HCT116 (cell line): ENCODE measurements around the gene FBXL17. TPM values are rescaled to one million over a fixed set of nuclear protein-coding genes. Genes with fewer than 3 reads are reported as not detected.

Experiments used
- ATAC-seq: fragments of 200-7000 bp; cut with Tn5 transposase; 2 replicates; pipeline ENCODE4 v1.9.1; 2020; ENCODE audit warnings: mild to moderate bottlenecking, moderate library complexity
- BruUV-seq: library from RNA; stranded (reverse); fragments of 400-500 nt; replicated peaks from 2 replicates; lab custom pipeline; 2021; lab: Mats Ljungman, UMichigan
- CTCF ChIA-PET: fragments of 300-600 bp; sonication (Branson Sonifier 250); formaldehyde crosslinking; loops from one replicate; lab custom pipeline; 2021; ENCODE audit warnings: antibody characterized with exemption; lab: Charles Lee
- POLR2A ChIA-PET: fragments of 300-600, 350-600 bp; sonication (Branson Sonifier 250); formaldehyde crosslinking; loops from one replicate; lab custom pipeline; 2021; ENCODE audit warnings: antibody characterized with exemption; lab: Charles Lee
- RAD21 ChIA-PET, 2 experiments: fragments of 300-600 bp; sonication (Branson Sonifier 250); formaldehyde crosslinking; loops; one replicate each; lab custom pipeline; 2023; ENCODE audit warnings: low total read pairs in 2 of 2; ENCODE audit not compliant: uncharacterized antibody in 2 of 2, unreplicated experiment in 2 of 2, low non-redundant PET in 1 of 2; lab: Charles Lee
- DNase-seq: peaks from one replicate; pipeline ENCODE4 v3.0.0-alpha.2; 2010; ENCODE audit warnings: low read depth, low spot score
- H2AFZ ChIP-seq: fragments of 200-600 bp; shearing (Covaris generic), sonication (generic); 2 replicates; pipeline ENCODE4 v1.6.1; 2017; ENCODE audit warnings: low read depth, mixed run types, mixed read lengths, antibody characterized with exemption, low read length; ENCODE audit not compliant: poor library complexity, severe bottlenecking
- H3K27ac ChIP-seq: 2 replicates; pipeline ENCODE4 v1.5.1; 2012; ENCODE audit warnings: low read depth, low read length
- H3K27me3 ChIP-seq: fragments of 200-600 bp; sonication (generic); 2 replicates; pipeline ENCODE4 v1.6.1; 2016; ENCODE audit warnings: mixed run types, low read length, mixed read lengths; ENCODE audit not compliant: insufficient read depth
- H3K36me3 ChIP-seq, 2 experiments: fragments of 200-500 bp in 1 of 2; fragments of 200-600 bp in 1 of 2; sonication (Bioruptor generic) in 1 of 2; sonication (generic) in 1 of 2; 2 replicates each; pipeline versions ENCODE4 v1.5.1 to v1.6.1; 2014 to 2016; ENCODE audit warnings: low read length in 2 of 2, inconsistent platforms in 1 of 2, mixed read lengths in 1 of 2, mixed run types in 1 of 2; ENCODE audit not compliant: insufficient read depth in 2 of 2, control insufficient read depth in 1 of 2
- H3K4me1 ChIP-seq, 2 experiments: fragments of 200-600 bp in 1 of 2; sonication (generic) in 1 of 2; 2 replicates each; pipeline versions ENCODE4 v1.5.1 to v1.6.1; 2012 to 2017; ENCODE audit warnings: low read length in 2 of 2, inconsistent platforms in 1 of 2, mild to moderate bottlenecking in 1 of 2, mixed read lengths in 1 of 2, mixed run types in 1 of 2, moderate library complexity in 1 of 2; ENCODE audit not compliant: insufficient read depth in 2 of 2, control insufficient read depth in 1 of 2
- H3K4me2 ChIP-seq: fragments of 200-600 bp; sonication (generic); 2 replicates; pipeline ENCODE4 v1.6.1; 2017; ENCODE audit warnings: mixed run types, low read length, mixed read lengths
- H3K4me3 ChIP-seq, 2 experiments: fragments of 200-600 bp in 1 of 2; sonication (generic) in 1 of 2; replicated peaks in 1 of 2; 2 replicates each; pipeline ENCODE4 v1.5.1; 2011 to 2016; ENCODE audit warnings: low read length in 2 of 2, control low read depth in 1 of 2, low read depth in 1 of 2, mild to moderate bottlenecking in 1 of 2, mixed read lengths in 1 of 2, mixed run types in 1 of 2
- H3K79me2 ChIP-seq: fragments of 200-600 bp; sonication (generic); 2 replicates; pipeline ENCODE4 v1.6.1; 2017; ENCODE audit warnings: mild to moderate bottlenecking, mixed run types, low read length, moderate library complexity, mixed read lengths; ENCODE audit not compliant: insufficient read depth
- H3K9ac ChIP-seq: fragments of 200-600 bp; sonication (generic); 2 replicates; pipeline ENCODE4 v1.6.1; 2016; ENCODE audit warnings: low read length, mixed read lengths
- H3K9me2 ChIP-seq: fragments of 200-600 bp; sonication (generic), shearing (Covaris generic); 2 replicates; pipeline ENCODE4 v1.6.1; 2017; ENCODE audit warnings: mixed run types, mild to moderate bottlenecking, moderate library complexity; ENCODE audit not compliant: insufficient read depth
- H3K9me3 ChIP-seq, 2 experiments: fragments of 200-500 bp in 1 of 2; fragments of 200-600 bp in 1 of 2; sonication (Bioruptor generic) in 1 of 2; sonication (generic) in 1 of 2; 2 replicates each; pipeline ENCODE4 v1.6.1; 2014 to 2017; ENCODE audit warnings: low read length in 2 of 2, mixed read lengths in 2 of 2, inconsistent platforms in 1 of 2, low read depth in 1 of 2, mild to moderate bottlenecking in 1 of 2, mixed run types in 1 of 2, moderate library complexity in 1 of 2; ENCODE audit not compliant: control insufficient read depth in 1 of 2, insufficient read depth in 1 of 2
- H4K20me1 ChIP-seq: fragments of 200-600 bp; sonication (generic), shearing (Covaris generic); 2 replicates; pipeline ENCODE4 v1.6.1; 2017; ENCODE audit warnings: mixed run types, mild to moderate bottlenecking, moderate library complexity; ENCODE audit not compliant: insufficient read depth
- CBX3 ChIP-seq: IDR thresholded peaks from 2 replicates; pipeline ENCODE4 v1.6.1; 2012; ENCODE audit warnings: low read depth
- EZH2 ChIP-seq: fragments of 200-600 bp; sonication (generic); IDR thresholded peaks from 2 replicates; pipeline ENCODE4 v1.6.1; 2017; ENCODE audit warnings: antibody characterized with exemption, mixed run types
- FOSL1 ChIP-seq: IDR thresholded peaks from 2 replicates; pipeline ENCODE4 v1.6.1; 2012; ENCODE audit warnings: low read depth
- JUND ChIP-seq: IDR thresholded peaks from 2 replicates; pipeline ENCODE4 v1.6.1; 2012
- TCF7L2 ChIP-seq: IDR thresholded peaks from 2 replicates; pipeline ENCODE4 v1.7.0; 2011; ENCODE audit warnings: borderline replicate concordance, inconsistent platforms; ENCODE audit not compliant: insufficient read depth, insufficient read length; ENCODE audit errors: extremely low read depth
- ZFX ChIP-seq: fragments of 450-650 bp; IDR thresholded peaks from 2 replicates; pipeline ENCODE4 v1.6.1; 2017
- ZNF274 ChIP-seq: fragments of 200-500 bp; sonication (Bioruptor generic); IDR thresholded peaks from 2 replicates; pipeline ENCODE4 v1.6.1; 2014; ENCODE audit warnings: mild to moderate bottlenecking, low read depth, low read length, inconsistent platforms
- intact Hi-C: fragments of 100-400 bp; cut with micrococcal nuclease; formaldehyde crosslinking; loops from 2 replicates; pipeline ENCODE4 v1.10.0; 2022
- total RNA-seq: library from RNA; stranded (reverse); gene quantifications from one replicate; pipeline ENCODE4 v1.2.1, GENCODE V29; 2021; ENCODE audit not compliant: unreplicated experiment
- TF ChIP-seq, protein P1 (sequence below): IDR thresholded peaks from 2 replicates; pipeline ENCODE4 v1.6.1; 2012
- TF ChIP-seq, protein P2 (sequence below): IDR thresholded peaks from 2 replicates; pipeline ENCODE4 v1.6.1; 2012
- TF ChIP-seq, protein P3 (sequence below): IDR thresholded peaks from 2 replicates; pipeline ENCODE4 v1.6.1; 2011; ENCODE audit warnings: mild to moderate bottlenecking, low read length, moderate library complexity; ENCODE audit not compliant: insufficient replicate concordance; ENCODE audit errors: extremely low read depth

Gene FBXL17
- total RNA-seq, 1 experiment from 2014 or later = 9.4 TPM

DNA sequence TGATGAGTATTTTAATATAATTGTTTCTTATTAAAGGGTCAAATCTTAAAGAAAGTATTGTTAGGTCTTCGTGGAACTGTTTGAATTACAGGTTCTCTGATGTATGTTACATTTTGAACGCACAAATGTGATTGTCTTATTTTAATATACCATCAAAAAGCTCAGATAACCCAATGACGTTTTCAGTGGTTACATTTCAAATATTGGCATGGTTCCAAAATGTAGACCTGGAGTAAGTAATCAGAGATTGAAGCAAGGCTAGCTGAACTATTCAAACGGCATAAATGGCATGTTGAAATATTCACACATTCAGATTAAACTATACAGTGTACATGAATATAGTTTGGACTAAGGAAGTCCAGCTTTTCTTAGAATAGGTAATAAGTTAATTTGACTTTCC lies 429.4 kb downstream of the FBXL17 start:
- Histone ChIP-seq H3K4me2 (no peak overlapping the region), H3K36me3 (no peaks in the 10 kb centered on the region), H4K20me1 (no peaks in the 10 kb centered on the region), H3K4me3 (no peak overlapping the region), H3K79me2 (no peaks in the 10 kb centered on the region), H3K9ac (no peak overlapping the region), H3K4me1 (no peaks in the 10 kb centered on the region), H3K27ac (no peak overlapping the region), H3K27me3 (no peaks in the 10 kb centered on the region), H3K9me2 (no peaks in the 10 kb centered on the region), H3K9me3 (no peaks in the 10 kb centered on the region), H2AFZ (no peak overlapping the region)
- ChIA-PET RAD21 (no interaction called here), CTCF (no interaction called here), POLR2A (no interaction called here)
- no TSS peak for BruUV-seq
- TF ChIP-seq ZFX (no peak), ZNF274 (no peak), EZH2 (no peak), FOSL1 (no peak), JUND (no peak), TCF7L2 (no peak), CBX3 (no peak)
- TF ChIP-seq, protein P1, sequence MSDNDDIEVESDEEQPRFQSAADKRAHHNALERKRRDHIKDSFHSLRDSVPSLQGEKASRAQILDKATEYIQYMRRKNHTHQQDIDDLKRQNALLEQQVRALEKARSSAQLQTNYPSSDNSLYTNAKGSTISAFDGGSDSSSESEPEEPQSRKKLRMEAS = no peak
- TF ChIP-seq, protein P2, sequence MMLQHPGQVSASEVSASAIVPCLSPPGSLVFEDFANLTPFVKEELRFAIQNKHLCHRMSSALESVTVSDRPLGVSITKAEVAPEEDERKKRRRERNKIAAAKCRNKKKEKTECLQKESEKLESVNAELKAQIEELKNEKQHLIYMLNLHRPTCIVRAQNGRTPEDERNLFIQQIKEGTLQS = no peak
- ATAC-seq = no peak
- intact Hi-C loops = no loop called here
- no peak for DNase-seq

DNA sequence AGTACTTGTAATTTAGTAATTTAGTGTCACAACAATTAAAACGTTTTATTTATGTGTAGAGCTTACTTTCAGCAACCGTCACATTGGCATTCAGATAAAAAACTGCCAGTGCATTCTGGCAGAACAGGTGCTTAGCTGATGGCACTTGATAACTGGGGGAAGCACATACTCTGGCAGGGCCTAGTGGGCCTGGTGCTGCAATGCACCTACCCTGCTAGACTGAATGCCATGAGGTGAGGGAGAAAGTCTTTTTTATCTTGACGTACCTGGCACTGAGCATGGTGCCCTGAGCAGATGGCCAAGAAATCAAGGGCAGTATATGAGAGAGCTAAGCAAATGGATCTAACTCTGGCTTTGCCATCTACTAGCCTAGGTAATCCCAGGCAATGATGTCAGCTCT lies 430.6 kb downstream of the FBXL17 start:
- H3K9ac ChIP-seq = no peak overlapping the region
- ChIA-PET CTCF (no interaction called here), POLR2A (no interaction called here), RAD21 (no interaction called here)
- no peaks in the 10 kb centered on the region for H3K79me2 ChIP-seq
- H3K4me1 ChIP-seq = no peaks in the 10 kb centered on the region
- no peaks in the 10 kb centered on the region for H3K27me3 ChIP-seq
- no peaks in the 10 kb centered on the region for H3K9me2 ChIP-seq
- no peak overlapping the region for H3K4me2 ChIP-seq
- H2AFZ ChIP-seq = no peak overlapping the region
- H3K36me3 ChIP-seq = no peaks in the 10 kb centered on the region
- H4K20me1 ChIP-seq = no peaks in the 10 kb centered on the region
- intact Hi-C loops = no loop called here
- no peak for ATAC-seq
- no TSS peak for BruUV-seq
- H3K9me3 ChIP-seq = no peaks in the 10 kb centered on the region
- no peak for DNase-seq
- no peak overlapping the region for H3K4me3 ChIP-seq
- H3K27ac ChIP-seq = no peak overlapping the region
- TF ChIP-seq, protein P3, sequence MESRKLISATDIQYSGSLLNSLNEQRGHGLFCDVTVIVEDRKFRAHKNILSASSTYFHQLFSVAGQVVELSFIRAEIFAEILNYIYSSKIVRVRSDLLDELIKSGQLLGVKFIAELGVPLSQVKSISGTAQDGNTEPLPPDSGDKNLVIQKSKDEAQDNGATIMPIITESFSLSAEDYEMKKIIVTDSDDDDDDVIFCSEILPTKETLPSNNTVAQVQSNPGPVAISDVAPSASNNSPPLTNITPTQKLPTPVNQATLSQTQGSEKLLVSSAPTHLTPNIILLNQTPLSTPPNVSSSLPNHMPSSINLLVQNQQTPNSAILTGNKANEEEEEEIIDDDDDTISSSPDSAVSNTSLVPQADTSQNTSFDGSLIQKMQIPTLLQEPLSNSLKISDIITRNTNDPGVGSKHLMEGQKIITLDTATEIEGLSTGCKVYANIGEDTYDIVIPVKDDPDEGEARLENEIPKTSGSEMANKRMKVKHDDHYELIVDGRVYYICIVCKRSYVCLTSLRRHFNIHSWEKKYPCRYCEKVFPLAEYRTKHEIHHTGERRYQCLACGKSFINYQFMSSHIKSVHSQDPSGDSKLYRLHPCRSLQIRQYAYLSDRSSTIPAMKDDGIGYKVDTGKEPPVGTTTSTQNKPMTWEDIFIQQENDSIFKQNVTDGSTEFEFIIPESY = no peak
